ENCODE measurements around the gene CWC25. TPM values are rescaled to one million over a fixed set of nuclear protein-coding genes. Genes with fewer than 3 reads are reported as not detected.

The CWC25 gene
- polyA plus RNA-seq, 1 of the 3 experiments (the other 2 are of a cell fraction) = 15.6 TPM

- TF ChIP-seq MAX (IDR thresholded peaks at IDR 0.05; ENCODE audit: low read depth) (no peak), NFIC (IDR thresholded peaks at IDR 0.05; ENCODE audit: borderline replicate concordance) (no peak), USF1 (IDR thresholded peaks at IDR 0.05; ENCODE audit: borderline replicate concordance, low read depth) (no peak), POLR2AphosphoS5 (IDR thresholded peaks at IDR 0.05; ENCODE audit: low read depth, low read length) (peak; percentile 51; the same call in 1 of the 2 replicates), MXI1 (IDR thresholded peaks at IDR 0.05; ENCODE audit: low read depth, low read length) (no peak), GATA2 (CRISPR knock-in tag; IDR thresholded peaks at IDR 0.05) (no peak), ELF1 (IDR thresholded peaks at IDR 0.05) (no peak)
Measured at GRCh38 chr17:38751808-38752307, 73.3 kb downstream of the CWC25 start (continued).

- TF ChIP-seq MEF2A (IDR thresholded peaks at IDR 0.05; ENCODE audit: borderline replicate concordance, low read depth) (no peak), NRF1 (IDR thresholded peaks at IDR 0.05; ENCODE audit: low read depth, low read length) (no peak), IRF3 (IDR thresholded peaks at IDR 0.05; ENCODE audit: low read depth, low read length) (no peak), ELF1 (IDR thresholded peaks at IDR 0.05) (no peak), REST (IDR thresholded peaks at IDR 0.05; ENCODE audit: low read depth, low read length) (no peak), GABPA (IDR thresholded peaks at IDR 0.05; ENCODE audit: low read depth) (no peak; the same call in 1 of the 2 replicates), CHD2 (IDR thresholded peaks at IDR 0.05; ENCODE audit: low read length, partially characterized antibody) (no peak)
- ChIA-PET CTCF (interaction anchor here (1.0 to 3.7 kb wide), 4 partner anchors 16 to 402 kb away, joined by 3 to 30 read pairs (median 4); no protein-coding TSS in a partner anchor), POLR2A (interaction anchor here (0.6 to 2.7 kb wide), 7 partner anchors 9 to 118 kb away, joined by 3 to 12 read pairs (median 4); partner anchors contain the start of genes LASP1 and RPL23)
- peaks cover 0 to 24% of the 10 kb centered on the region in 2 experiments; a peak in 1 of 4 replicates for H3K4me1 ChIP-seq (ENCODE audit: control insufficient read depth in 1 of 2, insufficient read depth in 2 of 2, low read depth in 1 of 2, low read length in 1 of 2)
- H3K79me2 ChIP-seq (ENCODE audit: insufficient read depth) = peaks cover 63% of the 10 kb centered on the region
- WGBS (ENCODE audit: low lambda C conversion rate) = 2% methylated on average over 10 of the region's 10 CpGs
- no peaks in the 10 kb centered on the region for H3K9me3 ChIP-seq
- peaks cover 8% of the 10 kb centered on the region for H4K20me1 ChIP-seq (ENCODE audit: insufficient read depth)
- peak overlapping the region; percentile 91 to 93 for H3K4me3 ChIP-seq (ENCODE audit: low read depth in 2 of 2, low read length in 1 of 2)
- peak overlapping the region; percentile 64; the same call in 1 of the 2 replicates for H3K9ac ChIP-seq
- no peaks in the 10 kb centered on the region for H3K27me3 ChIP-seq (ENCODE audit: insufficient read depth)
- DNase-seq = peak; percentile 39
- peak overlapping the region; percentile 44 for H2AFZ ChIP-seq (ENCODE audit: low read depth)
- H3K27ac ChIP-seq (ENCODE audit: low read depth in 2 of 2, low read length in 1 of 2) = peak overlapping the region; percentile 74 to 98; a peak in 3 of 4 replicates
- no peaks in the 10 kb centered on the region for H3K9me2 ChIP-seq
- H3F3A ChIP-seq (replicated peaks; ENCODE audit: insufficient read depth) = peaks cover 3% of the 10 kb centered on the region
- peaks cover 11 to 12% of the 10 kb centered on the region in 2 experiments for H3K36me3 ChIP-seq (replicated peaks in 1 of 2; ENCODE audit: control insufficient read depth in 1 of 2, insufficient read depth in 2 of 2, low read length in 1 of 2)
- H3K4me2 ChIP-seq = peak overlapping the region; percentile 100
Measured at GRCh38 chr17:38751144-38751807, 73.8 kb downstream of the CWC25 start.

Small RNA genes lying within 50 kb of the gene (small RNA-seq; reads per million reads assigned to genes)
- 0 to 0.59 (median 0) reads per million in 7 experiments for gene MIR4727
- 0 reads per million in 7 experiments for gene RNU6-866P
- 0 reads per million in 7 experiments for gene SNORA21
- gene SNORA21B = 0 reads per million in 7 experiments

Other genes with a start within 250 kb of the CWC25 start
- gene SRCIN1, start 219.4 kb downstream of the CWC25 start, polyA plus RNA-seq (2012; rRNA removed) = 0.45 and 1.0 TPM in 2 replicates
- gene EPOP, start 150.4 kb downstream of the CWC25 start, polyA plus RNA-seq (2012; rRNA removed) = 2.7 and 3.1 TPM in 2 replicates
- gene MLLT6, start 120.0 kb downstream of the CWC25 start, polyA plus RNA-seq (2012; rRNA removed) = 41.5 and 43.6 TPM in 2 replicates
- 12.9 and 16.5 TPM in 2 replicates for gene CISD3, start 95.0 kb downstream of the CWC25 start, polyA plus RNA-seq (2012; rRNA removed)
- 24.2 and 39.8 TPM in 2 replicates for gene PCGF2, start 77.0 kb downstream of the CWC25 start, polyA plus RNA-seq (2012; rRNA removed)
- 480 and 533 TPM in 2 replicates for gene PSMB3, start 72.6 kb downstream of the CWC25 start, polyA plus RNA-seq (2012; rRNA removed)
- 29.8 and 36.7 TPM in 2 replicates for gene PIP4K2B, start 25.8 kb downstream of the CWC25 start, polyA plus RNA-seq (2012; rRNA removed)
- 2,658 and 2,763 TPM in 2 replicates for gene RPL23, start 28.4 kb upstream of the CWC25 start, polyA plus RNA-seq (2012; rRNA removed)
- 79.7 and 102 TPM in 2 replicates for gene LASP1, start 44.7 kb upstream of the CWC25 start, polyA plus RNA-seq (2012; rRNA removed)
- gene FBXO47, start 142.1 kb upstream of the CWC25 start, polyA plus RNA-seq (2012; rRNA removed) = not detected in 2 replicates

Measured in SK-N-SH (cell line).